GM03348 (cell line): ENCODE data around the gene ZBTB44.
A peak's percentile ranks its signal among the peaks of the same experiment; 100 is the strongest.
"Not testable (repeated sequence)": the region's sequence is repeated elsewhere in the genome, so short reads cannot be mapped to it uniquely, and the experiment has no call there.

Source experiments
- DNase-seq: peaks from one replicate; pipeline ENCODE4 v3.0.0; 2012; ENCODE audit warnings: low spot score

Gene ZBTB44

GRCh38 chr11:130310622-130311021 lies 4.1 kb downstream of the ZBTB44 start:
- no peak for DNase-seq

- DNase-seq, result no peak
These were observed 5.8 kb downstream of the ZBTB44 start for GRCh38 chr11:130308886-130309285.

- no peak for DNase-seq
These were observed 6.7 kb downstream of the ZBTB44 start for GRCh38 chr11:130308059-130308458.

- DNase-seq, result no peak
These were observed 10.1 kb downstream of the ZBTB44 start for GRCh38 chr11:130304651-130305050.

- DNase-seq, result no peak
These were observed 13.7 kb downstream of the ZBTB44 start for GRCh38 chr11:130301002-130301401.

GRCh38 chr11:130300567-130300966 lies 14.2 kb downstream of the ZBTB44 start:
- no peak for DNase-seq

- DNase-seq, result no peak
These were observed 14.7 kb downstream of the ZBTB44 start for GRCh38 chr11:130299978-130300377.

DNA sequence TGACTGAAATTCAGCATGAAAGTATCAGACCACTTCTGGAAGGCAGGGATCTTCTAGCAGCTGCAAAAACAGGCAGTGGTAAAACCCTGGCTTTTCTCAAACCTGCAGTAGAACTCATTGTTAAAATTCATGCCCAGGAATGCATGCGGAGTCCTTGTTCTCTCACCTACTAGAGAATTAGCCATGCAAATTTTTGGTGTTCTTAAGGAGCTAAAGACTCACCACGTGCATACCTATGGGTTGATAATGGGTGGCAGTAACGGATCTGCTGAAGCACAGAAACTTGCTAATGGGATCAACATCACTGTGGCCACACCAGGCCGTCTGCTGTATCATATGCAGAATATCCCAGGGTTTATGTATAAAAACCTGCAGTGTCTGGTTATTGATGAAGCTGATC lies 19.1 kb downstream of the ZBTB44 start:
- DNase-seq, result no peak

DNA sequence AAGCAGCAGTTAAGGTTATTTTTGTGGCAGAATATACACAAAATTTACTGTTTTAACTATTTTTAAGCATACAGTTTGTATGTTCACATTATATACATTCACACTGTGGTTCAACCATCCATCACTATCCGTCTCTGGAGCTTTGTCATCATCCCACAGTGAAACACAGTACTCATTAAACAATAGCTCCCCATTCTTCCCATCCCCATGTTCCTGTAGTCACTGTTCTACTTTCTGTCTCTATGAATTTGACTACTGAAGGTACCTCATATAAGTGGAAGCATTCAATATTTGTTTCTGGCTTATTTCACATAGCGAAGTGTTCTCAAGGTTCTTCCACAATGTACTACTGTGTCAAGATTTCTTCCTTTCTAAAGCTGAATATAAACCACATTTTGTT lies 32.6 kb downstream of the ZBTB44 start:
- DNase-seq, result no peak

DNA sequence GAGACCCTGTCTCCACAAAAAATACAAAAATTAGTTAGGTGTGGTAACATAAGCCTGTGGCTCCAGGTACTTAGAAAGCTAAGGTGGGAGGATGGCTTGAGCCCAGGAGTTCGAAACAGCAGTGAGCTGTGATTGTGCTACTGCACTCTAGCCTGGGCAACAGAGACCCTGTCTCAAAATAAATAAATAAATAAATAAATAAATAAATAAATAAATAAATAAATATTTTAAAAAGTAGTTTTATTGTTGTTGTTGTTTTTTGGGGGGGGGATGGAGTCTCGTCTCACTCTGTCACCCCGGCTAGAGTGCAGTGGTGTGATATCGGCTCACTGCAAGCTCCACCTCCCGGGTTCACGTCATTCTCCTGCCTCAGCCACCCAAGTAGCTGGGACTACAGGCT lies 33.4 kb downstream of the ZBTB44 start:
- not testable (repeated sequence) for DNase-seq

DNA sequence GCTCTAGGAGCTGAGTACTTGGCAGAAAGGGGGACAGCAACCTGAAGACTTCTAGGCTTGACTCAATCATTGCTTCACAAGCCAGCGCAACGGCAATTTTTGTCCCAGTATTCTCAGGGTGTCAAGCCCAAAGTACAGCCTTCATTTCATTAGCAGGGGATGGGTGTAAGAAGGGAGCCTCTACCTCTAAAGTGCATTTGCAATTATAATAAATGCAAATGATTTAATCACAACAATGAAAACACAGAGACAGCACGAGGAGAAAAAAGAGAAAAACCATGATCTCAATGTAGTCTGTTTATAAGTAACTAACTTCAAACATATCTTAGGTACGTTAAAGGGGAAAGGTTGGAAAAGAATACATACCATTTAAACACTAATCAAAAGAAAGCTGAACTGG lies 34.7 kb downstream of the ZBTB44 start:
- no peak for DNase-seq

DNA sequence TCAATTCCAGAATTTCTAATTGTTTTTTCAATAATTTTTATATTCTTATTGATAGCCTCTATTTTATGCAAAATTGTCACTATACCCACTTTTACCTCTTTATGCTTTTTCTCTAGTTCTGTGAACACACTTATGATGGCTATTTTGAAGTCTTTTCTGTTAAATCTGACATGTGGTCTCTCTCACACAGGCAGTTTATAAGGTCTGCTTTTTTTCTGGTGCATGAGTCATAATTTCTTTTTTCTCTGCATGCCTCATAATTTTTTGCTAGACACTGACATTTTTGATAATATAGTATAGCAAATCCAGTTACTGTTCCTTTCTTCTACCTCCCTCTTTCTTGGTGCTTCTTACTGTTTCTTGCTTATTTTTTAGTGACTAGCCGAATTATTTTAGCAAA lies 36.0 kb downstream of the ZBTB44 start:
- no peak for DNase-seq

DNA sequence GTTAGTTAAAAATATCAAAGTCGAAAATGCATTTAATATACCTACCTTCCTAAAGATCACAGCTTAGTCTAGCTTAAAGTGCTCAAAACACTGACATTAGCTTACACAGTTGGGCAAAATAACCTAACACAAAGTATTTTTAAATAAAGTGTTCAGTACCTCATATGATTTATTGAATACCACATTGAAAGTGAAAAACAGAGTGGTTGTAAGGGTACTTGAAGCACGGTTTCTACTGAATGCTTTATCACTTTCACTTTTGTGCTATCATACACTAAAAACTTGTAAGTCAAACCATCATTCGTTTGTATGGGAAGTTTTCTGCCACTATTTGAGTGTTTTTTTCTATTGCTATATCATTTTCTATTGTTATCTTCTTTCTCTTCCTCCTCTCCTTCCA lies 36.6 kb downstream of the ZBTB44 start:
- DNase-seq, result no peak

DNA sequence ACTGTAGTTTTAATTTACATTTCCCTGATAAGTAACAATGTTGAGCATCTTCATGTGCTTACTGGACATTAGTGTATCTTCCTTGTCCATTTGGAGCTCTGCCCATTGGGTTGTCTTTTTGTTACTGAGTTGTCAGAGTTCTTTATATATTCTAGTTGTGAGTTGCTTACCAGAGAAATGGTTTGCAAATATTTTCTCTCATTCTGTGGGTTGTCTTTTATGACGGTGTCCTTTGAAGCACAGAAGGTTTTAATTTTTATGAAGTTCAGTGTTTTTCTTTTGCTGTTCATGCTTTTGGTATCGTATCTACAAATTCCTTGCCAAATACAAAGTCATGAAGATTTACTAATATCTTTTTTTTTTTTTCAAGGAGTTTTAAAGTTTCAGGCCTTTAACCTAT lies 42.4 kb downstream of the ZBTB44 start:
- no peak for DNase-seq

GRCh38 chr11:130269326-130269943 lies 45.3 kb downstream of the ZBTB44 start:
- DNase-seq, result peak; percentile 35

DNA sequence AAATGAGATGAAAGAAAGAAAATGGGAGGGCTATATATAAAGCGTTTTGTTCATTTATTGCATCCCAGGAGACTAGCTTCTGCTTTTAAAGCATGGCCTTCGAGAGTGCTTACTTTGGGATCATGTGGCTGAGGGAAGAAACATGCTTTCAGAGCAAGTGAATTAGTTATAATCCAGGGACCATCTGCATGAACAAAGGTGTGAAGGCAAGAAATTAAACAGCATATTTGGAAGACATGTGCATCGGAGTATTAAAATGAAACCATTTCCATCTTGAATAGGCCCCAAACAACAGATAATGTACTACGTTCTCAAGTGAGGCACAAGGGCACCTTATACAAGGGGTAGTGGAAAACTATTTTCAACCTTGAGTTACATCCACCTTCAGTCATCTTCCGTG lies 51.4 kb downstream of the ZBTB44 start:
- no peak for DNase-seq

DNA sequence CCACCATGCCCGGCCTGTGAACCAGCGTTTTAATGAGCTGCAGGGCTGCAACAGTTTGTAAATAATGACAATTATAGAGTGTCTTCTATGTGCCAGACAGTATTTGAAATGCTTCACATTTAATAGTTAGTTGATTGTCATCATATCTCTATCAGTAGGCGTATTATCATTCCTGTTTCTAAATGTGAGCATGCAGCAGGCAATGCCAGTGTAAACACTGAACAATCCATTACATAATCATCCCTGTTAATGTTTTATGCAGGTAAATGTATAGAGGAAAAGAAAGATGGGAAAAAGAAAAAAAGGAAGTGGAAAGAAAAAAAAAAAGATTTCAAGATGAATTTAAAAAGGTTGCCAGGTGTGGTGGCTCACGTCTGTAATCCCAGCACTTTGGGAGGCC lies 52.3 kb downstream of the ZBTB44 start:
- no peak for DNase-seq

- no peak for DNase-seq
These were observed 53.1 kb downstream of the ZBTB44 start for GRCh38 chr11:130261571-130261970.

DNA sequence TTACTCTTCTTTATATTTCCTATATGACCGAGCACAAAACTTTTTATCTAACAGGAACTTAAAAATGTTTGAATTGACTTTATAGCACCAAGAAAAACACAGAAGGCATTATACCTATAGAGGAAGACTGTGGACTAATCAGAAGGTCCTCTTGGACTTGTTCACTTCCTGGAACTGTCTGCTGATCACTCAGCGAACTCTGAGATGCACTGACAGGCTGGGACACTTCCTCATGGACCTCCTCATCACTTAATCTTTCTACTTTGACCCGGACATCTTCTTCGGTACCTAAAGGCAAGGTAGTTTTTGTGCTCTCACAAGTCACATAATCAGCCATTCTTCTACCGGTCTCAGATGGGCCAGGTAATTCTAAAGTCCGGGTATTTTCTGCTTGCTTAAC lies 54.0 kb downstream of the ZBTB44 start:
- no peak for DNase-seq

DNA sequence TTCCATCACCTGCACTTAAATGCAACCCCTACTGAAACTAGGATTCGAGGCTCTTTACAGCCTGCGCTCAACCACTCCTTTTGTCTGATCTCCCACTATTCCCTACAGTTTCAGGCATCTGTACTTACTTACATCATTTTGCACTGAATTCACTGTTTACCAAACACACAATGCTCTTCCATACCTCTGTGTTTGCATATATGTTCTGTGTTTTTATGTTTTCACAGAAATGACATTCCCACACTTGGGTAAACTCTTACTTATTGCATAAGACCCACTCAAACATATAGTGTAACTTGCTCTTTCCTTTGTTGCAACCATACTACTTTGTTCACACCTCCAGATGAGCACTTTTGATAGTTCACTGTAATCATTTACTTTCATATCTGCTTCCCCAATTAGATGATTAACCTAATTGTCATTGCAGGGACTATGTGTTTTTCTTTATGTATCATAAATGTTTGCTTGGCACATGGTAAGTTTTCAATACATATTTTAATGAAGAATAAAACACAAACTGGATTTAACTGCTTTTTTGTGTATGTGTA lies 54.6 kb downstream of the ZBTB44 start:
- no peak for DNase-seq

GRCh38 chr11:130251763-130252162 lies 63.0 kb downstream of the ZBTB44 start:
- DNase-seq, result not testable (repeated sequence)

DNA sequence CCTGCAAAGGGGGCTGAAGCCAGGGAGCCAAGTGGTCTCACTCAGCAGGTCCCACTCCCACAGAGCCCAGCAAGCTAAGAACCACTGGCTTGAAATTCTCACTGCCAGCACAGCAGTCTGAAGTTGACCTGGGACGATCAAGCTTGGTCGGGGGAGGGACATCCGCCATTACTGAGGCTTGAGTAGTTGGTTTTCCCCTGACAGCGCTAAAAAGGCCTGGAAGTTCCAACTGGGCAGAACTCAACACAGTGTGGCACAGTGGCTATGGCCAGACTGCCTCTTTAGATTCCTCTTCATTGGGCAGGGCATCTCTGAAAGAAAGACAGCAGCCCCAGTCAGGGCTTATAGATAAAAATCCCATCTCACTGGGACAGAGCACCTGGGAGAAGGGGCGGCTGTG lies 64.8 kb downstream of the ZBTB44 start:
- DNase-seq, result not testable (repeated sequence)

DNA sequence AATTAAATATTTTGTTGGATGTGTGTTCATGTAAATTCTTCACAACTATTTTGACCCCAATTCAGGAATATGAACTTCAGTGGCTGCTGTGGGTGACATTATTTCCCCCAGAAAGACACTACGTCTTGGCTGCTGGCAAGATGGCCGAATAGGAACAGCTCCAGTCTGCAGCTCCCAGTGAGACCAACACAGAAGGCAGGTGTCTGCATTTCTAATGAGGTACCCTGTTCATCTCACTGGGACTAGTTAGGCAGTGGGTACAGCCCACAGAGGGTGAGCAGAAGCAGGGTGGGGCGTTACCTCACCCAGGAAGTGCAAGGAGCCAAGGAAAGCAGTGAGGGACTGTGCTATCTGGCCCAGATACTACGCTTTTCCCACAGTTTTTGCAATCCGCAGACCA lies 65.3 kb downstream of the ZBTB44 start:
- DNase-seq, result no peak

DNA sequence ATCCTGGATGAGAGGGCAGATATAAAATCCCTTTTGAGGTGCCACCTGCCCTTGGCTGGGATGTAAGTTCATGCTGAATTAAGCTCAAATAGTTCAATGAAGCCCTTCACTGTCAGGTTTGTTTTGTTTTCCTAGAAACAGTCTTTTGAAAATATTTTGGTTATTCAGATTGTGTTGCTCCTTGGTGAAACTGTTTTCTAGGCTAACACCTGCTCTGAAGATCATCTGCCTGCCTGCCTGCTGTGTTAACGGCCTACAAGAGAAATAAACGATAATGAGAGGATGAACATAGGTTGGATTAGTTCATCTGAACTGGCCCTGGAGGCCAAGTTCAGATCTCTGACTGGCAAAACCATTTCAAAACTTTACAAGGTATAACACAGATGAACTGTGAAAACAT lies 67.4 kb downstream of the ZBTB44 start:
- no peak for DNase-seq
